Measurements from ENCODE around the gene QPCT.

Gene QPCT

DNA sequence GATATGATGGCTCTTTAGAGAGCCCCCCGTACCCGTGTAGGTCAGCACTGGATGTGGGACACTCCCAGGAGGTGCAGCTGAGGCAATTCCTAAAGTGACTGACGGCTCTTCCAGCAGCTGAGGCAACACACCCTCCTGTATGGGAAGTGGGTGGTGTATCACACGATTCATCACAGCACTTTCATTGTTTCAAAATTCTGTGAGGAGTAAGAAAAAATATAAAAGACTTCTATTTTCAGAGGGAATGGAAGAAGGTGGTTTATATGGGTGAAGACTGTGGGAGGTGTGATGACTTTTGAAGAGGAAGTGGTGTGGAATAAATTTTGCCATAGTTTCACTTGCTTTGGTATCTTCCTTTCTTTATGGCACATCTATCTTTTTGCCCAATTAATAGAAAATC, 22.3 kb downstream of the QPCT start:
- H2AFZ ChIP-seq = no peak overlapping the region
- no peak overlapping the region for H3K9ac ChIP-seq
- no peaks in the 10 kb centered on the region for H3K36me3 ChIP-seq (ENCODE audit: control insufficient read depth, insufficient read depth, low read length)
- H3K4me3 ChIP-seq (ENCODE audit: low read depth, low read length) = no peak overlapping the region
- TF ChIP-seq, protein P1, sequence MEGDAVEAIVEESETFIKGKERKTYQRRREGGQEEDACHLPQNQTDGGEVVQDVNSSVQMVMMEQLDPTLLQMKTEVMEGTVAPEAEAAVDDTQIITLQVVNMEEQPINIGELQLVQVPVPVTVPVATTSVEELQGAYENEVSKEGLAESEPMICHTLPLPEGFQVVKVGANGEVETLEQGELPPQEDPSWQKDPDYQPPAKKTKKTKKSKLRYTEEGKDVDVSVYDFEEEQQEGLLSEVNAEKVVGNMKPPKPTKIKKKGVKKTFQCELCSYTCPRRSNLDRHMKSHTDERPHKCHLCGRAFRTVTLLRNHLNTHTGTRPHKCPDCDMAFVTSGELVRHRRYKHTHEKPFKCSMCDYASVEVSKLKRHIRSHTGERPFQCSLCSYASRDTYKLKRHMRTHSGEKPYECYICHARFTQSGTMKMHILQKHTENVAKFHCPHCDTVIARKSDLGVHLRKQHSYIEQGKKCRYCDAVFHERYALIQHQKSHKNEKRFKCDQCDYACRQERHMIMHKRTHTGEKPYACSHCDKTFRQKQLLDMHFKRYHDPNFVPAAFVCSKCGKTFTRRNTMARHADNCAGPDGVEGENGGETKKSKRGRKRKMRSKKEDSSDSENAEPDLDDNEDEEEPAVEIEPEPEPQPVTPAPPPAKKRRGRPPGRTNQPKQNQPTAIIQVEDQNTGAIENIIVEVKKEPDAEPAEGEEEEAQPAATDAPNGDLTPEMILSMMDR (IDR thresholded peaks at IDR 0.05) = no peak
- H3K27ac ChIP-seq = no peak overlapping the region
- no peaks in the 10 kb centered on the region for H3K9me3 ChIP-seq (ENCODE audit: control insufficient read depth, low read length)
- no peaks in the 10 kb centered on the region for H3K79me2 ChIP-seq
- no peaks in the 10 kb centered on the region for H3K27me3 ChIP-seq (ENCODE audit: control insufficient read depth, insufficient read depth, low read length)
- H3K4me2 ChIP-seq (ENCODE audit: low read length) = no peak overlapping the region
- peaks cover 6% of the 10 kb centered on the region for H3K4me1 ChIP-seq

DNA sequence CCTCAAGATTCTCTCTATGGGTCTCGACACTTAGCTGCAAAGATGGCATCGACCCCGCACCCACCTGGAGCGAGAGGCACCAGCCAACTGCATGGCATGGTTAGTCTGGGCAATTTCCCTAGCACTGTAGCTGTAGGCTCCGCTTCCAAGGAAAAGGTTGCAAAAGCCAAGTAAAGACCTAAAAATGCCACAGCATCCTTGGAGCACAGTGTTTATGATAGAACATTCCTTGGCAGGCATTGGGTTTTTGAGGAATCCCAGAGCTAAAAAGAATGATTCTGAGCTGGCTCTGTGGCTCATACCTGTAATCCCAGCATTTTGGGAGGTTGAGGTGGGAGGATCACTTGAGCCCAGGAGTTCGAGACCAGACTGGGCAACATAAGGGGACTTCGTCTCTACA, 22.9 kb downstream of the QPCT start:
- Histone ChIP-seq H3K4me1 (peaks cover 6% of the 10 kb centered on the region), H3K36me3 (ENCODE audit: control insufficient read depth, insufficient read depth, low read length) (no peaks in the 10 kb centered on the region), H3K79me2 (no peaks in the 10 kb centered on the region), H3K27me3 (ENCODE audit: control insufficient read depth, insufficient read depth, low read length) (no peaks in the 10 kb centered on the region), H2AFZ (no peak overlapping the region), H3K9me3 (ENCODE audit: control insufficient read depth, low read length) (no peaks in the 10 kb centered on the region), H3K4me2 (ENCODE audit: low read length) (no peak overlapping the region), H3K9ac (no peak overlapping the region), H3K4me3 (ENCODE audit: low read depth, low read length) (no peak overlapping the region), H3K27ac (no peak overlapping the region)
- TF ChIP-seq, protein P1 (IDR thresholded peaks at IDR 0.05) = no peak

DNA sequence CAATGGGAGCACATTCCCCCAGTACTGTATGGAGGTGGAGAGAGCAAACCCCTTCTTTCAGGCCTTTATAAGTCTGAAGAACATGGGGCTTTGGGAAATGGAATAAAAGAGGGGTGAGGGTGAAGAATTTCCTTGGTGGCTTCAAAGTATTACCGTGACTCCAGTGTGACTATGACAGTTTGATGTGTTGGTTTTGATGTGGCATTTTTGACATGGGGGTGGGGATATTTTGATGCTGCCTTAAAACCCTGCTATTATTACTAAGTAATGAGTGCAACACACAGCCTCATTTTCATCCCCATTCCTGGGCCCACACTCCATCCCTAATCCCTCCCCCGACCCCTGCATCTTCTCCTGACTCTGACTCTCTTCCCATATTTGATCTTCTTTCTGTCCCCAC, 23.6 kb downstream of the QPCT start:
- TF ChIP-seq, protein P1 (IDR thresholded peaks at IDR 0.05) = no peak
- Histone ChIP-seq H3K9ac (no peak overlapping the region), H3K9me3 (ENCODE audit: control insufficient read depth, low read length) (no peaks in the 10 kb centered on the region), H3K4me2 (ENCODE audit: low read length) (no peak overlapping the region), H3K36me3 (ENCODE audit: control insufficient read depth, insufficient read depth, low read length) (no peaks in the 10 kb centered on the region), H3K4me1 (peaks cover 6% of the 10 kb centered on the region), H3K27ac (no peak overlapping the region), H3K27me3 (ENCODE audit: control insufficient read depth, insufficient read depth, low read length) (no peaks in the 10 kb centered on the region), H2AFZ (no peak overlapping the region), H3K4me3 (ENCODE audit: low read depth, low read length) (no peak overlapping the region), H3K79me2 (no peaks in the 10 kb centered on the region)

DNA sequence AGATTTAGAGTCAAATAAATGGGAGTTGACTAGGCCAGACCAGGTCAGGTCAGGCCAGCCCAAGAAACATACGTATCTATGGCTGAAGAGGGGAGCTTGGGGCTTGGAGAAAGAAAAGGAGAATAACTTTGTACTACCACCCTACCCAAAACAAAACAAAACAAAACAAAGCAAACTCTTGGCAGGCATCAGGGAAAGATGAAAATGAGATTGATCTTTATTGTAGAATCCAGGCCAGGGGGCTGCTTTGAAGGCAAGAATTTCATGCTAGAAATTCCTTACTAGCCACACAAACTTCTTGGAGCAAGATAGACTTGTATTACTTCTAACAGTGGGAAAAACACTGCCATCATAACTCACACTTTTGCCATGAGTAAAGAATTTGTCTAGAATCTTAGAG, 26.2 kb downstream of the QPCT start:
- Histone ChIP-seq H3K79me2 (no peaks in the 10 kb centered on the region), H3K27ac (no peak overlapping the region), H3K4me1 (peaks cover under 1% of the 10 kb centered on the region), H2AFZ (no peak overlapping the region), H3K9me3 (ENCODE audit: control insufficient read depth, low read length) (no peaks in the 10 kb centered on the region), H3K36me3 (ENCODE audit: control insufficient read depth, insufficient read depth, low read length) (no peaks in the 10 kb centered on the region), H3K4me3 (ENCODE audit: low read depth, low read length) (no peak overlapping the region), H3K4me2 (ENCODE audit: low read length) (no peak overlapping the region), H3K27me3 (ENCODE audit: control insufficient read depth, insufficient read depth, low read length) (no peaks in the 10 kb centered on the region), H3K9ac (no peak overlapping the region)
- TF ChIP-seq, protein P1 (IDR thresholded peaks at IDR 0.05) = no peak

DNA sequence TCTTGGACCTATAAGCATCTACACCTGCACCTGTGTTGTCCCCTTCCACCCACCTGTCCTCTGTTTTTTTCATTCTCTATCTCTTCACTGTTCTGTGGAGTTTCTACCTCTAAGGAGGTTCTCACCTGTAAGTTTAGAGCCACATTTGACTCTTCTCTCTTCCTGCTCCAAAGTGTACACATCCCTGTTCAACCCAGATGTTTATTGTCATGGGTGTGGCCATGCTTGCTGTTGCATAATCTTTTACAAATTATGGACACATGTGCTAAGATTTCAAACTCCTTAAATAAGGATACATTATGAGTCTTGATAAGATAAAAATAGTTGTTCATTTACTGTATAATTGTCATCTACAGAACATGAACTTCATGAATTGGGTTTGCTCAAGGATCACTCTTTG, 27.6 kb downstream of the QPCT start:
- TF ChIP-seq, protein P1 (IDR thresholded peaks at IDR 0.05) = no peak

More for the DNA sequence above, 27.6 kb downstream of the QPCT start:
- H3K9ac ChIP-seq = no peak overlapping the region
- H3K27ac ChIP-seq = no peak overlapping the region
- H3K4me3 ChIP-seq (ENCODE audit: low read depth, low read length) = no peak overlapping the region
- H3K4me2 ChIP-seq (ENCODE audit: low read length) = no peak overlapping the region
- no peaks in the 10 kb centered on the region for H3K79me2 ChIP-seq
- no peak overlapping the region for H2AFZ ChIP-seq
- H3K27me3 ChIP-seq (ENCODE audit: control insufficient read depth, insufficient read depth, low read length) = no peaks in the 10 kb centered on the region
- H3K9me3 ChIP-seq (ENCODE audit: control insufficient read depth, low read length) = no peaks in the 10 kb centered on the region
- no peaks in the 10 kb centered on the region for H3K36me3 ChIP-seq (ENCODE audit: control insufficient read depth, insufficient read depth, low read length)
- H3K4me1 ChIP-seq = no peaks in the 10 kb centered on the region
